Muscle layer of duodenum (tissue), 2 donors: Measurements from ENCODE around the gene ABCA9.
A peak's percentile ranks its signal among the peaks of the same experiment; 100 is the strongest.

Source experiments
- H3K27ac ChIP-seq: one replicate; pipeline ENCODE4 v1.7.0; 2013; ENCODE audit warnings: mild to moderate bottlenecking, low read length
- H3K27me3 ChIP-seq: one replicate; pipeline ENCODE4 v1.7.0; 2013; ENCODE audit warnings: low read depth, mild to moderate bottlenecking, control low read depth, low read length
- H3K36me3 ChIP-seq, 2 donors: one replicate each; pipeline ENCODE4 v1.7.0; 2013; ENCODE audit warnings: low read length in 2 of 2, control low read depth in 1 of 2, mild to moderate bottlenecking in 1 of 2; ENCODE audit not compliant: insufficient read depth in 2 of 2, control insufficient read depth in 1 of 2
- H3K4me1 ChIP-seq, 2 donors: one replicate each; pipeline ENCODE4 v1.7.0; 2013; ENCODE audit warnings: low read length in 2 of 2, mild to moderate bottlenecking in 2 of 2, control low read depth in 1 of 2, moderate library complexity in 1 of 2; ENCODE audit not compliant: insufficient read depth in 2 of 2, control insufficient read depth in 1 of 2
- H3K4me3 ChIP-seq, 2 donors: one replicate each; pipeline ENCODE4 v1.7.0; 2013; ENCODE audit warnings: low read length in 2 of 2, low read depth in 1 of 2, mild to moderate bottlenecking in 1 of 2
- H3K9me3 ChIP-seq, 2 donors: one replicate each; pipeline ENCODE4 v1.7.0; 2013; ENCODE audit warnings: low read length in 2 of 2, control low read depth in 1 of 2, mild to moderate bottlenecking in 1 of 2; ENCODE audit not compliant: control insufficient read depth in 1 of 2
- donor health status: healthy.

The ABCA9 gene

DNA sequence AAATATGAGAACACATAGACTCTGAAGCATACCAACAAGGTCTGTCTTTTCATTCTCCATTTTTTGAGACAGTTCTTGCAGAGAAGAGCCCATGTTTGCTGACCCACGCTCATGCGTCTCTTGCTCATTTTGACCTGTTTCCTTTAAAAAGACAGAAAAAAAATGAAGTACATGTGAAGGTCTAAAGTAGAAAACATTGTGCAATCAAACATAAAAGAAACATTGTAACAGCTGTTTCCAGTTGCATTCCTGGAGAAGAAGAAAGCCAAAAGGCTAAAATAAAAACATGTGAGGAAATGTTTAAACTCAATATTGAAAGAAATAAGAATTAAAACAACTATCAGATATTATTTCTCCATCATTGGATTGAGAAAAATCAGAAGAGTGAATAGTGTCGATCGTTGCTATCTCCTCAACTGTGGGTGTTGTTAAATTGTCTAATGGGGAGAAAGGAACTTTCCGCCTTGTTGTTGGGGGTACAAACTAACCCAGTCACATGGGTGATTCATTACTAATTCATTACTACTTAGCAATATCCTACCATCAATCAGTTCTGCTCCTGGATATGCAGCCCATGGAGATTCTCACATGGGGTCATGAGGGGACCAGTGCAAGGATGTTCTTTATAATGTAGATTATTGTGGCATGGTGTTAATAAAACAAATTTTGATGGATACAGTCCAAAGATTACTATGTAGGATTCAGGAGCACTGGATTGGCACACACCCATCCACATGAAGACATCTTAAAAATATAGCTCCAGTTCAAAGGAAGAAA, 9.5 kb downstream of the ABCA9 start:
- no peak overlapping the region for H3K27ac ChIP-seq

GRCh38 chr17:69048634-69049033, 12.1 kb downstream of the ABCA9 start:
- Histone ChIP-seq H3K9me3 (no peaks in the 10 kb centered on the region), H3K27me3 (no peaks in the 10 kb centered on the region), H3K36me3 (peaks cover 0 to 6% of the 10 kb centered on the region in 2 donors), H3K4me3 (no peak overlapping the region), H3K4me1 (no peaks in the 10 kb centered on the region), H3K27ac (no peak overlapping the region)

More for the DNA sequence above, 9.5 kb downstream of the ABCA9 start:
- Histone ChIP-seq H3K4me3 (no peak overlapping the region), H3K36me3 (no peaks in the 10 kb centered on the region), H3K9me3 (no peaks in the 10 kb centered on the region), H3K27me3 (no peaks in the 10 kb centered on the region), H3K4me1 (no peaks in the 10 kb centered on the region)

GRCh38 chr17:69047368-69048263, 13.1 kb downstream of the ABCA9 start:
- Histone ChIP-seq H3K4me3 (no peak overlapping the region), H3K27ac (peak overlapping the region; percentile 48), H3K36me3 (peaks cover 0 to 6% of the 10 kb centered on the region in 2 donors)

GRCh38 chr17:69046121-69046807, 14.5 kb downstream of the ABCA9 start:
- Histone ChIP-seq H3K36me3 (peaks cover 0 to 6% of the 10 kb centered on the region in 2 donors), H3K4me1 (no peaks in the 10 kb centered on the region), H3K27ac (no peak overlapping the region), H3K4me3 (no peak overlapping the region), H3K27me3 (no peaks in the 10 kb centered on the region), H3K9me3 (no peaks in the 10 kb centered on the region)

More at GRCh38 chr17:69047368-69048263, 13.1 kb downstream of the ABCA9 start:
- H3K9me3 ChIP-seq, result no peaks in the 10 kb centered on the region
- H3K27me3 ChIP-seq, result no peaks in the 10 kb centered on the region
- H3K4me1 ChIP-seq, result no peaks in the 10 kb centered on the region

GRCh38 chr17:69045646-69046045, 15.1 kb downstream of the ABCA9 start:
- Histone ChIP-seq H3K27ac (no peak overlapping the region), H3K27me3 (no peaks in the 10 kb centered on the region), H3K9me3 (no peaks in the 10 kb centered on the region), H3K4me1 (no peaks in the 10 kb centered on the region), H3K4me3 (no peak overlapping the region), H3K36me3 (peaks cover 0 to 6% of the 10 kb centered on the region in 2 donors)

- H3K27me3 ChIP-seq, result no peaks in the 10 kb centered on the region
These were observed 16.4 kb downstream of the ABCA9 start for GRCh38 chr17:69044371-69044770.

DNA sequence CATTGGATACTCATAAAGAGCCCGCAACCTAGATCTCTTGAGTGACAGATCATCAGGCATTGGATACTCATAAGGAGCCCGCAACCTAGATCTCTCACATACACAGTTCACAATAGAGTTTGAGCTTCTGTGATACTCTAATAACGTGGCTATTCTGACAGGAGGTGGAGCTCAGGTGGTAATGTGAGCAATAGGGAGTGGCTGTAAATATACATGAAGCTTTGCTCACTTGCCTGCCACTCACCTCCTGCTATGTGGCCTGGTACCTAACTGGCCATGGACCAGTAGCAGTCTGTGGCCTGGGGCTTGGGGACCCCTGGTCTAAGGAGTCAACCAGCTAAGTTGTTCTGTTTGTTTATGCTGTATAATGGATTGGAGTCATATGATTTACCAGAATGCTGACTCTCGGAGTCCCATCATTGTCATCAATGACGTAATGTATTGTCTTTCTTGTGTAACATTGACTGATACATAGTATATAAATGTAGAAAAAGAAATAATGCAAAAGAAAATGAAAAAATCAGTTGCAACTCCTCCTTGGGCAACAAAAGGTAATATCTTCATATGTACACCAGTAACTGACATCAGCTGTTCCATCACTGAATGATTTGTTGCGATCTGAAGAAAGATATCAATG, 17.5 kb downstream of the ABCA9 start:
- Histone ChIP-seq H3K9me3 (peaks cover 0 to 3% of the 10 kb centered on the region in 2 donors), H3K4me1 (no peaks in the 10 kb centered on the region), H3K4me3 (no peak overlapping the region), H3K36me3 (peaks cover 0 to 6% of the 10 kb centered on the region in 2 donors), H3K27me3 (no peaks in the 10 kb centered on the region), H3K27ac (no peak overlapping the region)

More at GRCh38 chr17:69044371-69044770, 16.4 kb downstream of the ABCA9 start:
- H3K4me3 ChIP-seq, result no peak overlapping the region
- no peaks in the 10 kb centered on the region for H3K4me1 ChIP-seq
- no peak overlapping the region for H3K27ac ChIP-seq
- H3K9me3 ChIP-seq, result no peaks in the 10 kb centered on the region
- H3K36me3 ChIP-seq, result peaks cover 0 to 6% of the 10 kb centered on the region in 2 donors

GRCh38 chr17:69042308-69042707, 18.4 kb downstream of the ABCA9 start:
- Histone ChIP-seq H3K4me3 (no peak overlapping the region), H3K27me3 (no peaks in the 10 kb centered on the region), H3K9me3 (peaks cover 0 to 4% of the 10 kb centered on the region in 2 donors), H3K27ac (no peak overlapping the region), H3K4me1 (no peaks in the 10 kb centered on the region), H3K36me3 (peaks cover 0 to 6% of the 10 kb centered on the region in 2 donors)

- Histone ChIP-seq H3K27ac (no peak overlapping the region), H3K9me3 (no peaks in the 10 kb centered on the region), H3K27me3 (no peaks in the 10 kb centered on the region), H3K4me3 (no peak overlapping the region), H3K36me3 (no peaks in the 10 kb centered on the region), H3K4me1 (no peaks in the 10 kb centered on the region)
These were observed 28.9 kb downstream of the ABCA9 start for GRCh38 chr17:69031839-69032238.

DNA sequence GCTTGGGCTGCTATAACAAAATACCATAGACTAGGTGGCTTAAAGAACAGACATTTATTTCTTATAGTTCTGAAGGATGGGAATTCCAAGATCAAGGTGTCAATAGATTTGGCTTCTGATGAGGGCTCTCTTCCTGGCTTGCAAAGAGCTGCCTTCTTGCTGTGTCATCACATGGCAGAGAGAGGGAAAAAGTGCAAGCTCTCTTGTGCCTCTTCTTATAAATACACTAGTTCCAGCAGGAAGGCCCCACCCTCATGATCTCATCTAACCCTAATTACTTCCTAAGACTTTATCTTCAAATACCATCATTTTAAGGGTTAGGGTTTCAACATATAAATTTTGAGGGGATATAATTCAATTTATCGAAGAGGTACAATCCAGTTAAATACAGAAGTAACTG, 30.6 kb downstream of the ABCA9 start:
- no peaks in the 10 kb centered on the region for H3K27me3 ChIP-seq
- H3K27ac ChIP-seq, result no peak overlapping the region
- H3K9me3 ChIP-seq, result no peaks in the 10 kb centered on the region
- H3K36me3 ChIP-seq, result no peaks in the 10 kb centered on the region
- no peaks in the 10 kb centered on the region for H3K4me1 ChIP-seq
- H3K4me3 ChIP-seq, result no peak overlapping the region
